PC-3 (cell line): ENCODE results near the gene H3-3A.

Experiments used
- CTCF ChIP-seq: fragments of 300-600 bp; sonication (generic); conservative IDR thresholded peaks from 2 replicates; pipeline ENCODE4 v1.5.1; 2017; ENCODE audit warnings: antibody characterized with exemption, low read depth, mild to moderate bottlenecking, low read length
- EZH2 ChIP-seq: fragments of 300-600 bp; sonication (generic); IDR thresholded peaks from one replicate; pipeline ENCODE4 v1.6.1; 2017; ENCODE audit warnings: antibody characterized with exemption, mild to moderate bottlenecking, low read length; ENCODE audit not compliant: unreplicated experiment
- EZH2phosphoT487 ChIP-seq: fragments of 300-600 bp; sonication (generic); IDR thresholded peaks from 2 replicates; pipeline ENCODE4 v1.6.1; 2018; ENCODE audit warnings: mild to moderate bottlenecking, antibody characterized with exemption, low read length, borderline replicate concordance

- TF ChIP-seq CTCF (peak; percentile 67), EZH2 (no peak), EZH2phosphoT487 (no peak)
Measured at GRCh38 chr1:226063977-226064815, 1.7 kb downstream of the H3-3A start.
